Stimulated activated CD4-positive, alpha-beta T cell treated with anti-CD3 and anti-CD28 coated beads, Interleukin-4, amount 100 ng/mL, for 1 hour (primary cell): ENCODE data around the gene LYPD6.
"Not testable (repeated sequence)": the region's sequence is repeated elsewhere in the genome, so short reads cannot be mapped to it uniquely, and the experiment has no call there.

Experiments used
- DNase-seq: peaks from one replicate; pipeline ENCODE4 v3.0.0-alpha.2; 2020

Gene LYPD6

GRCh38 chr2:149458502-149458901 lies 128.1 kb downstream of the LYPD6 start:
- no peak for DNase-seq

GRCh38 chr2:149463328-149464002 lies 133.1 kb downstream of the LYPD6 start:
- no peak for DNase-seq

- DNase-seq, result no peak
These were observed 134.0 kb downstream of the LYPD6 start for GRCh38 chr2:149464396-149464795.

- DNase-seq, result no peak
These were observed 135.5 kb downstream of the LYPD6 start for GRCh38 chr2:149465873-149466272.

GRCh38 chr2:149466635-149467034 lies 136.2 kb downstream of the LYPD6 start:
- no peak for DNase-seq

- DNase-seq, result no peak
These were observed 137.0 kb downstream of the LYPD6 start for GRCh38 chr2:149467436-149467835.

GRCh38 chr2:149468636-149469035 lies 138.2 kb downstream of the LYPD6 start:
- DNase-seq, result no peak

GRCh38 chr2:149470046-149470445 lies 139.7 kb downstream of the LYPD6 start:
- no peak for DNase-seq

- no peak for DNase-seq
These were observed 142.0 kb downstream of the LYPD6 start for GRCh38 chr2:149472413-149472812.

GRCh38 chr2:149473068-149473467 lies 142.7 kb downstream of the LYPD6 start:
- DNase-seq, result no peak

GRCh38 chr2:149473521-149473920 lies 143.1 kb downstream of the LYPD6 start:
- DNase-seq, result no peak

- no peak for DNase-seq
These were observed 152.7 kb downstream of the LYPD6 start for GRCh38 chr2:149483004-149483605.

GRCh38 chr2:149486664-149487063 lies 156.3 kb downstream of the LYPD6 start:
- no peak for DNase-seq

GRCh38 chr2:149487189-149487588 lies 156.8 kb downstream of the LYPD6 start:
- DNase-seq, result no peak

GRCh38 chr2:149488706-149489440 lies 158.5 kb downstream of the LYPD6 start:
- no peak for DNase-seq

- no peak for DNase-seq
These were observed 159.1 kb downstream of the LYPD6 start for GRCh38 chr2:149489452-149489851.

GRCh38 chr2:149490296-149490695 lies 159.9 kb downstream of the LYPD6 start:
- no peak for DNase-seq

- DNase-seq, result no peak
These were observed 162.5 kb downstream of the LYPD6 start for GRCh38 chr2:149492923-149493322.

- not testable (repeated sequence) for DNase-seq
These were observed 168.8 kb downstream of the LYPD6 start for GRCh38 chr2:149499204-149499603.

GRCh38 chr2:149506808-149507207 lies 176.4 kb downstream of the LYPD6 start:
- DNase-seq, result not testable (repeated sequence)

GRCh38 chr2:149507974-149508373 lies 177.6 kb downstream of the LYPD6 start:
- DNase-seq, result no peak

- DNase-seq, result no peak
These were observed 183.1 kb downstream of the LYPD6 start for GRCh38 chr2:149513461-149513860.
